GM18861 (cell line): ENCODE measurements around the gene POC1B.
A peak's percentile ranks its signal among the peaks of the same experiment; 100 is the strongest.

Experiments
- ATAC-seq: cut with Tn5 transposase; IDR thresholded peaks from one replicate; pipeline ENCODE4 v1.9.1; 2021; ENCODE audit not compliant: unreplicated experiment

The POC1B gene

GRCh38 chr12:89525824-89526770 lies at the start of gene POC1B:
POC1B (minus strand) TSS chr12:89526047; CDS start chr12:89525895, 152 bp downstream.
- ATAC-seq = peak; percentile 48

DNA sequence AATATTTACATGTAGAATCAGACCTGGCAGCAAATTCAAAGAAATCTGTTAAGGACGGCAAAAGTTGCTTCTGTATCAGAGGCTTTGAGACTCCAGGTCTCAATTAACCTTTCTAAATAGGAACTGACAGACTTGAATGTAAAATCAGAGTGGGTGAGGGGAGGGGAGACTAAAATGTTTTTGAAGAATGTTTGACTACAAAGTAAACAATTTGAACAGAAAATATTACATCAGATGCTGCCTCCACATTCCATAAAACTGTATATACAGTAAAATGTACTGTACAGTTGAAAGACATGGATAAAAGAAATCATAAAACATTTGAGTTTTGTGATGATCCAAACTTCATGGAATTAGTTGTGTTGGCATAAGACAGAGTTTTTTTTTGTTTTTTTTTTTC lies 49.5 kb upstream of the POC1B start:
- no peak for ATAC-seq

DNA sequence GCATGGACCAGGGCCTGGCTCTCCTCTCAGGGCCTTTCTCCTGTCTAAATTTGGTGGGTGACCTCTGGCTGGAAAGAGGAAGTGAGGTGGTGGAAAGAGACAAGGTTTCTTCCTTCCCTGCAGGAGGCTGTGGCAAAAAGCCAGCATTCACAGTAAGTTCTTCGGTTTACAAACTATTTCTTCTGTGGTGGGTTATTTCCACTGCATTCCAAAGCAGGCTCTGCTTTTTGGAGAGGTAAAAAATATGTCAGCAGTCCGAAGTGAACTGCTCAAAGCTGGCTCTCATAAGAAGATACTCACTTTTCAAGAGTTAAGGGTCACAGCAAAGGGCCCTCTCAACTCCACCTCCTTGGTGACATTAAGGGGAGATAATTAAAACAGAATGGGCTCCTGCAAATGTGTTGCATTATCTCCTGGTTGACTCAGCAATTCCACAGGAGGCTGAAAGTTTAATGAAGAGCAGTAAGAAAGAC lies 48.9 kb upstream of the POC1B start:
- no peak for ATAC-seq

DNA sequence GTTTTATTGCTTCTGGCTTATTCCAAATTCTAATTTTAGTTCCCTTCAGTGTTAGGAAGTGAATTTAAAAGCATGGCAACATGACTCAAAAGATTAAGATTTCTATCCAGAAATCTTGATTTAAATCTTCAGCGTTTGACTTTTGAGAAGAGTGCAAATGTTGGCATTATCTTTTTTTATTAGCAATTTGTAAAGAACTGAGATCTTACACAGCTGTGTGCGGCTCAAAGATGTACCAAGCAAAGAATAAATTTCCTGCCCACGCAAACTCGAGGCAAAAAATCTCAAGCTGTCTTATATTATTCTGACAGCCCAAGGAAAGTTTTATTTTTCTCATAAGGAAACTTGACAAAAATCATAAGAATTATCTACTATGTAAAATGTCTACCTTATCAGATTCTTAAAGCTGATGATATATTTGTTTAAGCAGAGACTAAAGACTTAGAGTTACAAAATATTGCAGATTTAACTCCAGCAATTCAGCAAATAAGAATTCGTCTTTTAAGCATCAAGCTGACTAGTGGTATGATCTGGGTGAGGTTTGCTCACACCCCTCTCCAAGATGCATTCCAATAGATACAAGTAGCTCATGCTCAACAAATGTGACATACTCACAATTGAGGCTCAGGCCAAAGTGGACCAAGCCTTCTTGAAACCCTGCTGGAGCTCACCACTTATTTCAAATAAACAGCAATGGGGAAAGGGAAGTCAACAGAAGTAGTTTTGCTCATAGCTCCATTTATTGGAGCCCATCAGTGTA lies 47.4 kb upstream of the POC1B start:
- ATAC-seq = no peak

- ATAC-seq = no peak
These were observed 45.8 kb upstream of the POC1B start for GRCh38 chr12:89571491-89572195.

- no peak for ATAC-seq
These were observed 42.6 kb upstream of the POC1B start for GRCh38 chr12:89568484-89568883.

DNA sequence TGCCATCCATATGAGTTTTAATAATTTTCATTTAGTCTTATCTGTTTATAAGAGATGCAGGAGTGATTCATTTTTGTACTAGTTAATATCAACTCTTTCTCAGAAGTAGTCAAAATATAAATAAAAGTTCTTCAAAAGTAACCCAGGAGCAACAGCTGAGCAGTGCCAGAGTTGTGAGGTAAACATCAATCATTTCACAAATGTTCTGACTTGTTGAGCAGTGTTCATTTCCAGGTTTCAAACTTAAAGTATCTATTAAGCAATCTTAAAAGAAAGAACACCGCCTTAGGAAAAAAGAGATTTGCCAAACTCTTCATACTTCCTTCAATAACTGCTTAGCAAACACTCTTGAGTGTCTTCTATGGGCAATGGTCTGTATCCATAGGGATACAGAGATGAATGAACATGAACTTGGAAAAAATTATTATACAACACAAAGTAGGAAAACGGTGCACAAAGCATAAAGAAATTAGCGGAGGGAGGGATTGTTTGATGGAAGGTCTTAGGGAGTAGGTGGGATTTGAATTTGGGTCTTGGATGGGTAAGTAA lies 41.9 kb upstream of the POC1B start:
- no peak for ATAC-seq

- ATAC-seq = no peak
These were observed 40.8 kb upstream of the POC1B start for GRCh38 chr12:89566615-89567014.

DNA sequence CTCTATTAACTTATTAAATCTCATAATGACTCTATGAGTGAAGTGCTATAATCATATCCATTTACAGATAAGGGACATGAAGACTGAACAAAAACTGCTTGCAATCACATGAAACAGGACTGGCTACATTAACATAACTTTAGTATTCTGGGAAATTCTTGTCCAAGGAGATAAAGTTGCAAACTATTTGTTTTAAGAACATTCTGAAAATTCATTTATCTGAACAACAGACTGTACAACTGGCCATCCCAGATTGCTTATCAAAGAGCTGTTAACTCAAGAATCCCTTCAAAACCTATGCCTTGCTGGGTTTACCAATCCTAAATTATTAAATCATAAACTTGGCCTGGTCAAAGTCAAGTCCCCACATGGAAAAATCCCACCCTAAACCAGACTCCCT lies 39.2 kb upstream of the POC1B start:
- no peak for ATAC-seq

GRCh38 chr12:89559753-89560152 lies 33.9 kb upstream of the POC1B start:
- no peak for ATAC-seq

- ATAC-seq = no peak
These were observed 31.1 kb upstream of the POC1B start for GRCh38 chr12:89556976-89557375.

DNA sequence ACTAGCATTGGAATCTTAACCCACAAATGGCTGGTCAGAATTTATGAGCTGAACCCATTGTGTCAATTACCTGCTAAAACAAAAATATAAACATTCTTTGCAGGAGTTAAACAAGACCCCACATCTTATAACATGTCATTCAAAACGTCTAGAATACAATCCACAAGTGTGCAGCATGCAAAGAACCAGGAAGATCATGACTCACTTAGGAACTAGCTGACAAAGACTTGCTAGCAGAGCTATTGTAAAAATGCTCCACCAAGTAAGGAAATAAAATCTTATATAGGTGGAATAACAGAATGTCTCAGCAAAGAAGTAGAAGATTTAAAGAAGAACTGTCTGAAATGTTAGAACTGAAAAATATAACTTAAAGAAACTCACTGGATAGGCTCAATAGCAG lies 26.5 kb upstream of the POC1B start:
- ATAC-seq = no peak

- ATAC-seq = no peak
These were observed 25.9 kb upstream of the POC1B start for GRCh38 chr12:89551747-89552146.

- no peak for ATAC-seq
These were observed 21.3 kb upstream of the POC1B start for GRCh38 chr12:89547101-89547500.

DNA sequence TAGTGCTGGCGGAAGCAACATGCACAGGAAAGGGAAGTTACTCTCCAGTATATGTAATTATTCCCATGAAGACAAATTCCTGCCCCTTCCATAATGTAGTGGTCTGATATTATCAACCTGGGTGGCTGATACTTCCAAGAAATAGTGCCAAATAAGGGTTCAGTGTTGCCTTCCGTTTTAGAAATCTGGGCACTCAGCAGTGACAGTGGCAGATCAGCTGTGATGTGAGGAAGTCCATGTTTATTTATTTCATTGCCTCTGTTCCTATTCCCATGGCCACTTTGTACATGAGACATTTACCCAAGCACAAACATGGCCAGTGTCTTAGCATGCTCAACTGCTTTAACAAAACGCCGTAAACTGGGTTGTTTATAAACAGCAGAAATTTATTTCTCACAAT lies 20.3 kb upstream of the POC1B start:
- ATAC-seq = no peak

- ATAC-seq = peak; percentile 36
These were observed 18.9 kb upstream of the POC1B start for GRCh38 chr12:89544681-89545184.

GRCh38 chr12:89544022-89544421 lies 18.2 kb upstream of the POC1B start:
- ATAC-seq = no peak

- ATAC-seq = peak; percentile 71
These were observed 17.2 kb upstream of the POC1B start for GRCh38 chr12:89542912-89543592.

- ATAC-seq = no peak
These were observed 16.4 kb upstream of the POC1B start for GRCh38 chr12:89542236-89542635.

DNA sequence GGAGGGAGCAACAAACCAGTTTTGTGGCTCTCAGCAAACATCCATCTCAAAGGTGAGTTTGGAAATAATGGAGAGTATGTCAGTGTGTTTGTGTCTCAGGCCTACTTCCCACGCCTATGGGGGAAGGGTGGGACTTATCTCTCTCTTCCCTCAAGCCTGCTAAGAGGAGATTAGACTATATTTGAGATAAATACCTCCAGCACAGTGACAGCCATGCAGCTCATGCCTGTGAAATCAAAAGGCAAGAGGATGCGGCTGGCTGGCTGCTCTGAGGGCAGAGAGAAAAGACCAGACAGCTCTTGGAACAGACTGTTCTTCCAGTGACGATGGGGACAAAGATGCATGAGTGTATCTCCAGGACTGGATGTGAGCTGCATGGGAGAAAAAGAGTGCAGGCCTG lies 14.7 kb upstream of the POC1B start:
- no peak for ATAC-seq
